OCI-LY3 (cell line): ENCODE data around the gene CAD.

ENCODE experiments used
- H2AFZ ChIP-seq: fragments of 200-600, 300-600 bp; shearing (Covaris generic); 2 replicates; pipeline ENCODE4 v1.6.0; 2014; ENCODE audit warnings: antibody characterized with exemption, low read depth, low read length
- H3K27ac ChIP-seq: fragments of 200-600, 300-600 bp; sonication (generic); 2 replicates; pipeline ENCODE4 v1.5.1; 2014; ENCODE audit warnings: mild to moderate bottlenecking, low read length, moderate library complexity, mixed read lengths
- H3K27me3 ChIP-seq: fragments of 200-600, 300-600 bp; sonication (generic); 2 replicates; pipeline ENCODE4 v1.6.1; 2014; ENCODE audit warnings: low read depth, low read length, mixed read lengths
- H3K36me3 ChIP-seq: fragments of 200-600, 300-600 bp; sonication (generic); replicated peaks from 2 replicates; pipeline ENCODE3; 2014; ENCODE audit warnings: low read depth, low read length, mixed read lengths
- H3K4me1 ChIP-seq: fragments of 300-600, 200-600 bp; sonication (generic); 2 replicates; pipeline ENCODE4 v1.6.1; 2014; ENCODE audit warnings: low read length, mixed read lengths
- H3K4me2 ChIP-seq: fragments of 200-600, 300-600 bp; sonication (generic); 2 replicates; pipeline ENCODE4 v1.6.1; 2014; ENCODE audit warnings: low read length, mixed read lengths
- H3K4me3 ChIP-seq: fragments of 300-600, 200-600 bp; sonication (generic); 2 replicates; pipeline ENCODE4 v1.5.1; 2014; ENCODE audit warnings: antibody characterized with exemption, mild to moderate bottlenecking, low read length, moderate library complexity
- H3K79me2 ChIP-seq: fragments of 300-600, 200-600 bp; shearing (Covaris generic); 2 replicates; pipeline ENCODE4 v1.6.1; 2014; ENCODE audit warnings: mild to moderate bottlenecking, low read length, mixed read lengths
- H3K9ac ChIP-seq: fragments of 300-600, 200-600 bp; shearing (Covaris generic); 2 replicates; pipeline ENCODE4 v1.6.0; 2014; ENCODE audit warnings: mild to moderate bottlenecking, low read length, moderate library complexity
- H3K9me3 ChIP-seq: fragments of 200-600, 300-600 bp; shearing (Covaris generic); 2 replicates; pipeline ENCODE4 v1.6.1; 2014; ENCODE audit warnings: low read length, mixed read lengths; ENCODE audit not compliant: insufficient read depth
- H4K20me1 ChIP-seq: fragments of 200-600, 300-600 bp; sonication (generic); 2 replicates; pipeline ENCODE4 v1.6.1; 2016; ENCODE audit warnings: low read length, mixed read lengths; ENCODE audit not compliant: insufficient read depth
- CTCF ChIP-seq: fragments of 200-600, 300-600 bp; sonication (generic); IDR thresholded peaks from 2 replicates; pipeline ENCODE4 v1.5.1; 2014; ENCODE audit warnings: antibody characterized with exemption, low read length, low read depth
- EZH2phosphoT487 ChIP-seq: fragments of 200-600 bp; shearing (Covaris generic); IDR thresholded peaks from 2 replicates; pipeline ENCODE4 v1.6.1; 2018; ENCODE audit warnings: antibody characterized with exemption, mixed run types, low read depth

The CAD gene

DNA sequence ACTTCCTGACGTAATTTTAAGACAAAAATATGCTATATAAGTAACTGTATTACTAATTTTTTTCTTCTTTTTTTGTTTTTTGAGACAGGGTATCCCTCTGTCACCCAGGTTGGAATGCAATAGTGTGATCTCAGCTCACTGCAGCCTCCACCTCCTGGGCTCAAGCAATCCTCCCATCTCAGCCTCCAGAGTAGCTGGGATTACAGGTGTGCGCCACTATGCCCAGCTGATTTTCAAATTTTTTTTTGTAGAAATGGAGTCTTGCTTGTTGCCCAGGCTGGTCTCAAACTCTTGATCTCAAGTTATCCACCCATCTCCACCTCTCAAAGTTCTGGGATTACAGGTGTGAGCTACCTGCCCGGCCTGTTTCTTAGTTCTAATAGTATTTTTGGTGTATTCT is 38.7 kb upstream of the CAD start:
- no peaks in the 10 kb centered on the region for H3K4me1 ChIP-seq

GRCh38 chr2:27179344-27180000 is 37.7 kb upstream of the CAD start:
- Histone ChIP-seq H3K9me3 (no peaks in the 10 kb centered on the region), H2AFZ (no peak overlapping the region), H3K27me3 (peaks cover 11% of the 10 kb centered on the region), H4K20me1 (no peaks in the 10 kb centered on the region), H3K4me2 (no peak overlapping the region), H3K9ac (no peak overlapping the region), H3K4me3 (no peak overlapping the region), H3K79me2 (no peaks in the 10 kb centered on the region), H3K27ac (no peak overlapping the region), H3K36me3 (no peaks in the 10 kb centered on the region), H3K4me1 (no peaks in the 10 kb centered on the region)
- TF ChIP-seq CTCF: no peak
- TF ChIP-seq EZH2phosphoT487: no peak

More for the DNA sequence above, 38.7 kb upstream of the CAD start:
- no peaks in the 10 kb centered on the region for H4K20me1 ChIP-seq
- no peaks in the 10 kb centered on the region for H3K79me2 ChIP-seq
- H3K4me3 ChIP-seq: no peak overlapping the region
- H3K9me3 ChIP-seq: no peaks in the 10 kb centered on the region
- no peak overlapping the region for H3K27ac ChIP-seq
- TF ChIP-seq CTCF (no peak), EZH2phosphoT487 (no peak)
- no peak overlapping the region for H3K4me2 ChIP-seq
- no peak overlapping the region for H2AFZ ChIP-seq
- no peaks in the 10 kb centered on the region for H3K36me3 ChIP-seq
- no peak overlapping the region for H3K9ac ChIP-seq
- H3K27me3 ChIP-seq: peaks cover 14% of the 10 kb centered on the region

GRCh38 chr2:27182346-27182745 is 34.8 kb upstream of the CAD start:
- no peak overlapping the region for H3K4me3 ChIP-seq
- H3K36me3 ChIP-seq: no peaks in the 10 kb centered on the region
- H2AFZ ChIP-seq: peak overlapping the region; percentile 58; the same call in 1 of the 2 replicates
- no peaks in the 10 kb centered on the region for H3K79me2 ChIP-seq
- peaks cover 5% of the 10 kb centered on the region; the same call in 1 of the 2 replicates for H3K4me1 ChIP-seq
- H3K27me3 ChIP-seq: peaks cover 11% of the 10 kb centered on the region
- H3K9me3 ChIP-seq: no peaks in the 10 kb centered on the region
- TF ChIP-seq EZH2phosphoT487: no peak
- no peak for TF ChIP-seq CTCF
- H4K20me1 ChIP-seq: no peaks in the 10 kb centered on the region
- H3K9ac ChIP-seq: no peak overlapping the region
- H3K4me2 ChIP-seq: no peak overlapping the region
- H3K27ac ChIP-seq: no peak overlapping the region

GRCh38 chr2:27184115-27184514 is 33.1 kb upstream of the CAD start:
- Histone ChIP-seq H3K79me2 (no peaks in the 10 kb centered on the region), H3K36me3 (no peaks in the 10 kb centered on the region), H3K4me1 (peaks cover 5% of the 10 kb centered on the region; the same call in 1 of the 2 replicates), H3K27me3 (peaks cover 2% of the 10 kb centered on the region; the same call in 1 of the 2 replicates), H3K27ac (no peak overlapping the region), H2AFZ (no peak overlapping the region), H3K4me3 (no peak overlapping the region), H4K20me1 (no peaks in the 10 kb centered on the region), H3K4me2 (no peak overlapping the region), H3K9ac (no peak overlapping the region), H3K9me3 (no peaks in the 10 kb centered on the region)
- TF ChIP-seq CTCF (no peak), EZH2phosphoT487 (no peak)
